Measurements from ENCODE around the gene IL31RA.

The IL31RA gene

DNA sequence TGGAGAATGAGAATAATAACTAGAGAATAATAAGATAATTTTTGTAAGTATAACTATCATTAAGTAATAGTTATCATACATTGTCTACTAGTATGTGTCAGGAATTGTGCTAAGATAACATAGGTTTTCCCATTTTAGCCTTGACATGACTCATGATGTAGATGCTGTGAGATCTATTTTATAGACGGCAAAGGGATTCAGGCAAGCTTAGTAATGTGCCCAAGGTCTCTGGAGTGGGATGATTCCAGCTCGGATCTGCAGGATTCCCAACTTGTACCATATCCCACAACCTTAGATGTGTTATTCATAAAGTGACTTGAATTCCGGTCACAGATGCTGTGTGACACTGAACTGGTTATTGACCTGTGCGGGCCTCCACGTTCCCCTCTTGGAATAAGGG, 51.5 kb downstream of the IL31RA start:
- Histone ChIP-seq H3K27ac (ENCODE audit: low read depth, low read length) (no peak overlapping the region), H3K79me2 (ENCODE audit: insufficient read depth, low read length) (no peaks in the 10 kb centered on the region), H3K9ac (ENCODE audit: low read length) (no peak overlapping the region), H3K9me2 (replicated peaks; ENCODE audit: insufficient read depth, low read length) (no peaks in the 10 kb centered on the region), H4K20me1 (ENCODE audit: low read depth, low read length) (no peaks in the 10 kb centered on the region), H3K4me3 (ENCODE audit: insufficient read depth, low read length, poor library complexity, severe bottlenecking) (no peak overlapping the region), H2AFZ (ENCODE audit: low read depth, low read length, severe bottlenecking) (no peak overlapping the region), H3K4me2 (ENCODE audit: low read depth, low read length, poor library complexity, severe bottlenecking) (no peak overlapping the region), H3F3A (ENCODE audit: insufficient read depth) (no peaks in the 10 kb centered on the region), H3K36me3 (ENCODE audit: low read length) (no peaks in the 10 kb centered on the region), H3K9me3 (ENCODE audit: insufficient read depth, low read length) (no peaks in the 10 kb centered on the region), H3K27me3 (ENCODE audit: low read length) (no peaks in the 10 kb centered on the region)
- TF ChIP-seq, protein P1, sequence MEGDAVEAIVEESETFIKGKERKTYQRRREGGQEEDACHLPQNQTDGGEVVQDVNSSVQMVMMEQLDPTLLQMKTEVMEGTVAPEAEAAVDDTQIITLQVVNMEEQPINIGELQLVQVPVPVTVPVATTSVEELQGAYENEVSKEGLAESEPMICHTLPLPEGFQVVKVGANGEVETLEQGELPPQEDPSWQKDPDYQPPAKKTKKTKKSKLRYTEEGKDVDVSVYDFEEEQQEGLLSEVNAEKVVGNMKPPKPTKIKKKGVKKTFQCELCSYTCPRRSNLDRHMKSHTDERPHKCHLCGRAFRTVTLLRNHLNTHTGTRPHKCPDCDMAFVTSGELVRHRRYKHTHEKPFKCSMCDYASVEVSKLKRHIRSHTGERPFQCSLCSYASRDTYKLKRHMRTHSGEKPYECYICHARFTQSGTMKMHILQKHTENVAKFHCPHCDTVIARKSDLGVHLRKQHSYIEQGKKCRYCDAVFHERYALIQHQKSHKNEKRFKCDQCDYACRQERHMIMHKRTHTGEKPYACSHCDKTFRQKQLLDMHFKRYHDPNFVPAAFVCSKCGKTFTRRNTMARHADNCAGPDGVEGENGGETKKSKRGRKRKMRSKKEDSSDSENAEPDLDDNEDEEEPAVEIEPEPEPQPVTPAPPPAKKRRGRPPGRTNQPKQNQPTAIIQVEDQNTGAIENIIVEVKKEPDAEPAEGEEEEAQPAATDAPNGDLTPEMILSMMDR (IDR thresholded peaks at IDR 0.05; ENCODE audit: insufficient read depth, low read length, poor library complexity, severe bottlenecking): no peak
- no peak for TF ChIP-seq EZH2phosphoT487 (conservative IDR thresholded peaks at IDR 0.05; ENCODE audit: low read length)

DNA sequence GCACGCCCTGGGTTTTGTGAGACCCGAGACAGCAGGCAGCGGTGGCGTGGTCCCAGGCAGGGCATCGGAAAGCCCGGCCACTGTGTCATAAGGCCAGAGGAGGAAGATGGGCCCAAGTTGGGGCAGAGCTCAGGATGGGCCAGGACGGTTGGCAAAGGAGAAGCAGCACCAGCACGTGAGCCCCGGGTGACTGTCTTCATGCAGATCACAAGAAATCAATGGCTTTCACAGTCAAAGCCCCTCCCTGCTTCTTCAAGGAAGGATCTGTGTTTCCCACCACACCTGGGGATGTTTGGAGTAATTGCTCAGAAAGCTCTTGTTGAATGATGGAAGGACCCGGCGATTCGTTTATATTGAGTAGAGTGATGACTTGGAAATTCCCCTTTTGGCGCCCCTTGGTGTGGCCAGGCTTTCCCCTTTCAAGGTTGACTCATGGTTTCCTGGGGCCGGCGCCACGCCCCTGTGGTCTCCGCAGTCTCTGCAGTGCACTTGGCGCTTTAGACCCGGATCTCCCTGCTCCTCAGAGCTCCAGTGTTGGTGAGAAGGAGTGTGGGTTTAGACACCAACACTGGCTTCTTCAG, 52.1 kb downstream of the IL31RA start:
- H3K9me3 ChIP-seq (ENCODE audit: insufficient read depth, low read length): no peaks in the 10 kb centered on the region
- H3K4me2 ChIP-seq (ENCODE audit: low read depth, low read length, poor library complexity, severe bottlenecking): no peak overlapping the region
- H3F3A ChIP-seq (ENCODE audit: insufficient read depth): no peaks in the 10 kb centered on the region
- H3K9ac ChIP-seq (ENCODE audit: low read length): no peak overlapping the region
- TF ChIP-seq EZH2phosphoT487 (conservative IDR thresholded peaks at IDR 0.05; ENCODE audit: low read length): no peak
- TF ChIP-seq, protein P1 (IDR thresholded peaks at IDR 0.05; ENCODE audit: insufficient read depth, low read length, poor library complexity, severe bottlenecking): no peak
- no peaks in the 10 kb centered on the region for H3K9me2 ChIP-seq (replicated peaks; ENCODE audit: insufficient read depth, low read length)
- no peaks in the 10 kb centered on the region for H3K36me3 ChIP-seq (ENCODE audit: low read length)
- H3K4me3 ChIP-seq (ENCODE audit: insufficient read depth, low read length, poor library complexity, severe bottlenecking): no peak overlapping the region
- H3K27me3 ChIP-seq (ENCODE audit: low read length): no peaks in the 10 kb centered on the region
- no peak overlapping the region for H3K27ac ChIP-seq (ENCODE audit: low read depth, low read length)
- H4K20me1 ChIP-seq (ENCODE audit: low read depth, low read length): no peaks in the 10 kb centered on the region
- no peaks in the 10 kb centered on the region for H3K79me2 ChIP-seq (ENCODE audit: insufficient read depth, low read length)
- no peak overlapping the region for H2AFZ ChIP-seq (ENCODE audit: low read depth, low read length, severe bottlenecking)

DNA sequence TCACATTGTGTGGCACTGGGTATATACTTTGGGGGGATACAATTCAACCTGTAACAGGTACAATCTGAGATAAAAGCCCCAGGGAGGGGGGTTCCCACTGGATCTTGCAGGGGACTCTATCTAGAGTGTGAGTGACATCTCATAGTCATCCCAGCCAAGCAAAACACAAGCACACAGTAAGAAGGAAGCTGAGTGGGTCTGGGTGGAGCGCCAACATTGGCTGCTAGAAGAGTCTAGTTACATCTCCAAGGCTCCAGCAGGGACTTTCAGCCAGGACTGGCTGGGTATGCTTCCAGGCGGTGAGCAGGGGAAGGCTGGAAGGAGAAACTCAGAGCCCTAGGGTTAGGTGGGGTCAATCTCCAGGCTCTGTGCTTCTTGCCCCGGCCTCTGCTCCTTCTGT, 53.0 kb downstream of the IL31RA start:
- Histone ChIP-seq H3K27ac (ENCODE audit: low read depth, low read length) (no peak overlapping the region), H3K9me2 (replicated peaks; ENCODE audit: insufficient read depth, low read length) (no peaks in the 10 kb centered on the region), H2AFZ (ENCODE audit: low read depth, low read length, severe bottlenecking) (no peak overlapping the region), H3K79me2 (ENCODE audit: insufficient read depth, low read length) (no peaks in the 10 kb centered on the region), H3K9me3 (ENCODE audit: insufficient read depth, low read length) (no peaks in the 10 kb centered on the region), H4K20me1 (ENCODE audit: low read depth, low read length) (no peaks in the 10 kb centered on the region), H3K4me2 (ENCODE audit: low read depth, low read length, poor library complexity, severe bottlenecking) (no peak overlapping the region), H3K27me3 (ENCODE audit: low read length) (no peaks in the 10 kb centered on the region), H3K36me3 (ENCODE audit: low read length) (no peaks in the 10 kb centered on the region), H3K4me3 (ENCODE audit: insufficient read depth, low read length, poor library complexity, severe bottlenecking) (no peak overlapping the region), H3F3A (ENCODE audit: insufficient read depth) (no peaks in the 10 kb centered on the region), H3K9ac (ENCODE audit: low read length) (no peak overlapping the region)
- no peak for TF ChIP-seq EZH2phosphoT487 (conservative IDR thresholded peaks at IDR 0.05; ENCODE audit: low read length)
- TF ChIP-seq, protein P1 (IDR thresholded peaks at IDR 0.05; ENCODE audit: insufficient read depth, low read length, poor library complexity, severe bottlenecking): no peak

Measured in SU-DHL-6 (cell line).